DND-41 (cell line): Measurements from ENCODE around the gene RFPL4A.

ENCODE experiments used
- EZH2 ChIP-seq: IDR thresholded peaks from 3 replicates; pipeline ENCODE4 v1.6.1; 2012; ENCODE audit warnings: borderline replicate concordance, low read depth, mild to moderate bottlenecking, moderate library complexity, low read length, inconsistent platforms; ENCODE audit not compliant: severe bottlenecking
- TF ChIP-seq, protein P1 (sequence below): IDR thresholded peaks from 2 replicates; pipeline ENCODE4 v1.5.1; 2012; ENCODE audit warnings: borderline replicate concordance, low read length, moderate library complexity, mild to moderate bottlenecking; ENCODE audit not compliant: poor library complexity, severe bottlenecking; ENCODE audit errors: extremely low read depth

DNA sequence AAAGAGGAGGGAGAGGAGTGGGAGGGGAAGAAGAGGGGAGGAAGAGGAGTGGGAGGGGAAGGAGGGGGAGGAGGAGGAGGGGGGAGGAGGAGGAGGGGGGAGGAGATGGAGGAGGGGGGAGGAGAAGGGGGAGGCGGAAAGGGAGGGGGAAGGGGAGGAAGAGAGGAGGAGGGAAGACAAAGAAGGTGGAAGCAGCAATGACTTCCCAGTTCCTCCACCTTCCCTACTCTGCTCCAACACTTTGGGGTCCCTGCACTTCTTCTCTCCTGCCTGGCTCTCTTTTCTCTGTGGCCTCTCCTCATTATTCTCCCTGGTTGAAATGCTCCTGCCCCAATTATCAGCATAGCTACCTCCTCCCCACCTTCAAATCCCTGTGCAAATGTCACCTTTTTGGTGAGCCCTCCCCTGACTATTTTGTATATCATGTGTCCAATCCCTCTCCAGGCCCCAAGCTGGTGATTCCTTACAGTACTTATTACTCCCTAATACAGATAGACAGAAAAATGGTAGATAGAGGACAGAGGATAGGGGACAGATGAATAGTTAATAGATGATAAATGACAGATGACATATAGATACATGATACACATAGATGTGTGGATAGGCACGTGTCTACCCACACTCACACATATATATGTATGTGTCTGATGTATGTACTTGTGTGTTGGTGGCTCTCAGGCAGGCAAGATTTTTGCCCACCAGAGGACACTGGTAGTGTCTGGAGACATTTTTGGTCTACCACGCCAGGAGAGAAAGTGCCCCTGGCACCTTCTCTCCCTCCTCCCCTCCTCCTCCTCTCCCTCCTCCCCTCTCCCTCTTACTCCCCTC, 45.9 kb upstream of the RFPL4A start:
- TF ChIP-seq, protein P1, sequence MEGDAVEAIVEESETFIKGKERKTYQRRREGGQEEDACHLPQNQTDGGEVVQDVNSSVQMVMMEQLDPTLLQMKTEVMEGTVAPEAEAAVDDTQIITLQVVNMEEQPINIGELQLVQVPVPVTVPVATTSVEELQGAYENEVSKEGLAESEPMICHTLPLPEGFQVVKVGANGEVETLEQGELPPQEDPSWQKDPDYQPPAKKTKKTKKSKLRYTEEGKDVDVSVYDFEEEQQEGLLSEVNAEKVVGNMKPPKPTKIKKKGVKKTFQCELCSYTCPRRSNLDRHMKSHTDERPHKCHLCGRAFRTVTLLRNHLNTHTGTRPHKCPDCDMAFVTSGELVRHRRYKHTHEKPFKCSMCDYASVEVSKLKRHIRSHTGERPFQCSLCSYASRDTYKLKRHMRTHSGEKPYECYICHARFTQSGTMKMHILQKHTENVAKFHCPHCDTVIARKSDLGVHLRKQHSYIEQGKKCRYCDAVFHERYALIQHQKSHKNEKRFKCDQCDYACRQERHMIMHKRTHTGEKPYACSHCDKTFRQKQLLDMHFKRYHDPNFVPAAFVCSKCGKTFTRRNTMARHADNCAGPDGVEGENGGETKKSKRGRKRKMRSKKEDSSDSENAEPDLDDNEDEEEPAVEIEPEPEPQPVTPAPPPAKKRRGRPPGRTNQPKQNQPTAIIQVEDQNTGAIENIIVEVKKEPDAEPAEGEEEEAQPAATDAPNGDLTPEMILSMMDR, result no peak
- TF ChIP-seq EZH2, result no peak
